Hypothalamus (tissue), 51 donors: Measurements from ENCODE around the gene EPHA3.
A peak's percentile ranks its signal among the peaks of the same experiment; 100 is the strongest.

Experiments used
- DNase-seq, 51 donors: peaks; one replicate each; lab custom pipeline; 2025; lab: John Stamatoyannopoulos, UW

EPHA3 gene

DNA sequence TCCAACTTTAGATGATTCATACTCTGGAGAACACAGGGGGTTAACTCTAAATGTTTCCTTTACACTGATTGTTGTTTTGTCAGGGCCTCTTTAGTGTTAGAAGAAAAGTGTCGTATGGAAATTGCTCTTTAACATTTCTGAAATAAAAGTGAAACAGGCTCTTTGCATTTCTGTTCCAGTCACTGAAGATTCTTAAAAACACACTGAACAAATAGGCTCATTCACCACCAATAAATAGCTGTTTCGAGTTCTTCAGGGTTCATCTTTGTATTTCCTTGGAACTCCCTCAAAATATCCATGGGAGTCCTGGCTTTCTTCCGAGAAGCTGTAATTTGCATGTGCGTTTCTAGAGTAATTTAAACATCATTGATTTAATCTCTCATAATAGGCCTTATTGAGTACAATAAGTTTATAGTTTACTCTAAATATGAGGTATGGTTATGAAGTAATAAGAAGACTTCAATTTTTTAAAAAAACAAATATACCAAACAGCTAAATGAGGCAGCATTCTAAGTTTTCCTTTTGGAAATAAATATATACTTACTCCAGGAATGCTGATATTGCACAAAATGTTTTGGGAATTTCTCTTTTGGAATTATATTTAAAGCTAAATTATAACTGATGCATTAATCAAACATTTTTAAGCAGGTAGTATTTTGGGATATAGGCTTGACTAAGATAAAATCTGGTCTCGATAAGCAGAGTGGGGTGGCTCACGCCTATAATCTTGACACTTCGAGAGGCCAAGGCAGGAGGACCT is 327.4 kb downstream of the EPHA3 start:
- peak in 2 of 51 donors; percentile 7 to 20 for DNase-seq

DNA sequence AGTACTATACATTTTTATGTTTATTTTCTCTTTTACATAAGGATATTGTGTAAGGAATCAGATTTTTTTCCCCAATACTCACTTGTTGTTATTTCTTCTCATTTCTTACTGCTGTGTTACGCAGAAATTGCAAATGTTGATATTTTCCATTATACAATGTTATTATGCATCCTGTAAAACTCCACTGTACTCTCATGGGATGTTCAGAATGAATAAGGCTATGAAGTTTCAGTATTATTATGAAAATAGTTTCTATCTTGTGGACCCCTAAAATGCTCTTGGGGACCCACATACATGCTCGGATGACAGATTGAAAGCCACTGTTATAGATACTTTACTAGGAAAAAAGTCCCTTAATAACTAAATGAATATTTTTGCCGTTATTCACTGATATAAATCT is 329.4 kb downstream of the EPHA3 start:
- DNase-seq = no peak

DNA sequence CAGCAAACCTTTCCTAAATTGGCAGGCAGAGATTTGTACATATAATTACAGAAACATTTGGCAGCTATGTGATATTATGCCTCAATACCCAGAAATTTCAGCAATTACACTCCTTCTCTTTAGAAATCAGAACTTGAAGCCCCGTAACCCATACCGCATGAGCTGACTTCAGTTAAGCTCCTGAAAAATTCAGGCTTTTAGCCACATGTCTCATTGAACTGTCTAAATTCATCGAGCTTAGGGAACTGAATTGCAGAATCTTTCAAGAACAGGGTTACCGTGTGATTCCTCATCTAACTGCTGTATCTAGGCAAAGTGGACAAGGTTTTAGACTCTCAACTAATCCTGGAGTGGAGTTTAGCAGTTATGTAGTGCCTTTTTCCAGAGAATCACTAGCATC is 333.0 kb downstream of the EPHA3 start:
- DNase-seq = no peak

DNA sequence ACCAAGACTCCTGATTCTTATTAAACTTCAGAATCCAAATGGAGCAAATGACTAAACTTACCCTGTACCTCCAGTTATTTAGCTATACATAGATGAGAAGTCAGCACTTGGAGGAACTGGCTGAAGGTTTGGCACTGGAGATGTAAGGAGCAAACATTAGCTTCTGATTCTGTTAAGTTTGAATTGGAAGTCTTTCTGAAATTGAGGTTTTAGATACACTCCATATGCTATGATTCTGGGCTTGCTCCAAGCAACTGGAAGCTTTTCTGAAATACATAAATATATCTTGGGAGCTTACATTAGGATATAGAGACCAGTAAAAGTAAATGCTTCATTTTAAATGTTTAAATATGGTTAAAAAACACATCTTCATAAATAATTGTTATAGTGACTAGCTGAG is 333.7 kb downstream of the EPHA3 start:
- no peak for DNase-seq

DNA sequence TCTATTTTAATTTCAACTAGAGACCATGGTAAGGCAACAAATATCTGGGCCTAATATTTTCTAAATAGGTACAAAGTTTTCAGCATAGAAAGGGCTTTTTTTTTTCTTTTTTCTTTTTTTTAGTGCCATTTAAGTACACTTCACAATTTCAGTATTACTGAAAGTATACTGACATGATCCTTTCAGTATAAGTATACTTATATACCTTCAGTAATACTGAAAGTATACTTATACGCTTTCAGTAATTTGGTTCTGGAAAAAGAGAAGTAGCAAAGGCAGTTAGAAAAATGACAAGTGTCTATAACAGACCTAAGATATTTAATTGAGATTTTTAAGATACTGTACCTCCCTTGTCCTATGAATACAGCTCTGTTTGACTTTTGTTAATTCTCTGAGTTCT is 339.2 kb downstream of the EPHA3 start:
- no peak for DNase-seq

DNA sequence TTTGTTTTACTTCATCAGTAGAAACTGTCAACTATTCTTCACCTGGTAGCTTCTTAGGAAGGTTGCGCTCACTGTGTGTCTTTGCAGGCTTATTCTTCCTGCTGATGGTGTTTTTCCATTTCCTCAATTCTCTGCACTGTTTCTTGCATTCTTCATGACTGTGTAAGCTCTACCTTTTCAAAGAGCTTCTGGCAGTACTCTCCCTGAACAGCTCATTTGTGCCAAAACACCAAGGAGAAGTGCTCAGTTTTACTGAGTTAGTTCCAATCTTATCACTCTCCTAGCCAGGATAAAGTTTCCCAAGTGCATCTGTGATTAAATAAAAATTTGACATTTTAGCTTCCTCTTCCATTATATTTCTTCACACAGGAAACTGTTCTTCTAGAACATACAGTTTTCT is 339.8 kb downstream of the EPHA3 start:
- no peak for DNase-seq

DNA sequence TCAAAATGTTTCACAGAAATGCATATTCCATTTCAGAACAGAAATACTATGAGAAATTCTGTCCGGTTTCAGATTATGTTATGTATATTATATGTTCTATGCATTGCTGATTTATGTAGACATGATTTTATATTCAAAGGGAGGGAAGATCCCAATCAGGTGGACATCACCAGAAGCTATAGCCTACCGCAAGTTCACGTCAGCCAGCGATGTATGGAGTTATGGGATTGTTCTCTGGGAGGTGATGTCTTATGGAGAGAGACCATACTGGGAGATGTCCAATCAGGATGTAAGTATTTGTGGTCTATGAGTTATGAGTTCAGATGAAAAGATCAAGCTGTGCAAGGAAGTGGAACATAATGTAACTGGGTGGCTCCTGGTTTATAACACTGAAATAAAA is 341.7 kb downstream of the EPHA3 start:
- DNase-seq = no peak

DNA sequence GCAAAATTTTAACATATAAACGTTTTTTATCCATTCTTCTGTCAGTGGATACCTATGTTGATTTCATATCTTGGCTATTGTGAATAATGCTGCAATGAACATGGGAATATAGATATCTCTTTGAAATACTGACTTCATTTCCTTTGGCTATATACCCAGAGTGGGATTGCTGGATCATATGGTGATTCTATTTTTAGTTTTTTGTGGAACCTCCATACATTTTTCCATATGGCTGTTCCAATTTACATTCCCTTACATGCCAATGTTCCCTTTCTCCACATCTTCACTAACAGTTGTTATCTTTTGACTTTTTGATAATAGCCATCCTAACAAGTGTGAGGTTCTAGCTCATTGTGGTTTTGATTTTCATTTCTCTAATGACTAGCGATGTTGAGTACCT is 344.6 kb downstream of the EPHA3 start:
- no peak for DNase-seq

DNA sequence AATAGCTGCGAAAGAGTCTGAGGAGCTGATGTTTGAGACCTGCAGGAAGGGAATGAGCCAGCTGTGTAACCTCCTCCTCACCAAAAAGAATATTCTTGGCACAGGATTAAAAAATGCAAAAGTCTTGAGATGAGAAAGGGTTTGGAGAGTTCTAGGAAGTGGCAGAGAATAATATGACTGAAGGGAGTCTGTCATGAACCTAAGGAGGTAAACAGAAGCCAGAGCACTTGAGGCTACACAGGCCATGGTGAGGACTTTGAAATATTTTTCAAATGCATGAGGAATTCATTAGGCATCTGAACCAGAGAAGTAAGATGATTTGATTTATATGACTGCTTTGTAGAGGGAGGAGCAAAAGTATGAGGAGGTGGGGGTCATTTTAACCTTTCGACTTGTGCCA is 347.8 kb downstream of the EPHA3 start:
- DNase-seq = no peak

DNA sequence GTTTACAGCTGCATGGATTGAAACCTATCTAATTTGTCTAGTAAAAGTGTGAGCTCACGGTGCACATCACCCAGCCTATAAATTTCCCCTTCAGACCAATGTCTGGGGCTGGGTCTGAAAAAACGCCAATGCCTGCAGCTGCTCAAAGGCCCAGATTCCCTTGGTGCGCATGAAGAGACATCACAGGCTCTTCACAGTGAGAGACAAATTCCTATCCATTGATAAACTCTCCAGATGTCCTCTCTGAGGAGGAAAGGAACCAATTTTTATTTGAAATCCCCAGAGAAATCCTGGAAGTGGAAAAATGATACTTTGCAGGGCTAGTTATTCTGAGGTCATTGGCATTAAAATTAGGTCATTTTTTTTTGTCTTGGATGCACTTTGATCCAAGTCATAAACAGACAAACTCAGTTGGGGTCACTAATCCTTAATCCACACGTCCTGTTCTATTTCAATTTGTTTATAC is 360.5 kb downstream of the EPHA3 start:
- no peak for DNase-seq

DNA sequence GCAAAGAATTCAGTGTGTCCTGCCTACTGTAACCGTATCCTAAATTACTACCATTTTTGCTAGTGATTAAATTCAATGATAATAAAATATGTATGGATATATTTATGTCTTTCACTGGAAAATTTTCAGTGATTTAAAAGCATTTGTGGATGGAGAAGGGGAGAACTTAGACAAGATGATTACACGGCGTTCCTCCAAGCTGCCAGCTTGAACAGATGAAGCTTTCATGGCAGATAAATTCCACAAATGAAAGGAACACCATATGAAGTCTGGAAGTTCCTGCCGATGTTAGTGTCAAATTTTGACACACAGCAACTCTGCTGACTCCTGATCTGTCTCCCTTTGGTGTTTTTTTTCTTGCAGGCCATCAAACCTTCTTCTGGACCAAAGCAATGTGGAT is 364.7 kb downstream of the EPHA3 start:
- DNase-seq = no peak

DNA sequence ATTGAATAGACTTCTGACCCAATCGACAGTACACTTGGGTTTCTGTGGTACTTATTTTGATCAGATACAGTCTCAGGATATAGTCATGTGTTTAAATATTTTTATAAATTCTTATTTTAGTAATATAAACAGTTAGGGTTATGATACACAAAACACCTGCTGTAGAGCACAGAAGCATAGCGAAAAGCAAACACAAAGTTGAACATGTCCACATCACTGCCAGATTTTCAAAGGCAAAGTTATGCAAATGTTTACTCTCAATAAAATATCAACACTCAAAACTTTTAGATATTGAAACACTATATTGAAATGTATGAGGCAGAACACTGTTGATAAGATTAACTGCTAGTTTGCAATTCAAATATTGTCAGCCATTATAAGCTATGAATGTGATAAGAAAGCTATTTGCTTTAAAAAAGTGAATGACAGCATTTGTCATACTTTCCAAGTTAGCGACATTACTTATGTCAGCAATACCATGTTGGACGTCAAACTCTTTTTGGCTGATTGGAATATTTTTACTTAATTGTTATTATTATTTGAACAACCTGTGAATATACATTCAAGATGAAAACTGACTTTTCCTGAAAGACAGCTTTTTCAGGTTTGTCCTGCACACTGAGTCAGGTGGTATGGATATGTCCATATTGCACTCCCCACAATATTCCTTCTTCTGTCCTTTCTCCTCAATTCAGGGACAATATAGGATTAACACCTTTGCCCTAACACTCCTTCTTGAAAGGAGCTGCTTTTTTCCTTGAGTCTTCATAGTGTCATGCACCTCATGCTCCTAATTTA is 367.1 kb downstream of the EPHA3 start:
- DNase-seq = no peak

DNA sequence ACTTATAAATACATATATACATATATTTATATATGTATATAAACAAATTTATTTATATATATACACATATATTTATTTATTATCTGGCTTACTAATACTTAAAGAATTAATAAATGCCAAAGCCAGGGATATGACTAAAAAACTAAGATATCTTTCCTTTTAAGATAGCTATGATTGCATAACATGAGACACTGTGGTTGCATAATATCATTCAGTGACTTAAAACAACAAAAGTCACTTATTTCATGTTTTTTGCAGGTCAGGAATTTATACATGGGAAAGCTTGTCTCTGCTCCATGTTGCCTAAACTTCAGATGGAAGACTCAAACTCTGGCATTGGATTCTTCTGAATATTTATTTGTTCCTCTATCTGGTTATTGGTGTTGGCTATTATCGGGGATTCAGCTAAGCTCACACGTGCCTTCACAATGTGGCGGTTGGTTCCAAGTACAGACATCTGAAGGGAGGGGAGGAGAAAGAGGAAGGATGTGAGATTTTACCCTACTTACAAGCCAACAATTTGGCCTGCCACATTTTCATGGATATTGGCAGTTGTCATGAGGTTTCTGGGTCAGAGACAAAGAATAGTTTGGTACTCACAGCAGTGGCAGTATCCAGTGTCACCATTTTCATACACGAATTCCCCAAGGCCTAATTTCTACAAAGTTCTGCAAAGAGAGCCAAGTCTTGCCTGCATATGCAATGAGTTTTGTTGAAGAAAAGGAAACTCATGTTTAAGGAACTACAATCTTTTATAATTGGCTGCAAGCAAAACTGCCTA is 381.6 kb downstream of the EPHA3 start:
- DNase-seq = no peak

DNA sequence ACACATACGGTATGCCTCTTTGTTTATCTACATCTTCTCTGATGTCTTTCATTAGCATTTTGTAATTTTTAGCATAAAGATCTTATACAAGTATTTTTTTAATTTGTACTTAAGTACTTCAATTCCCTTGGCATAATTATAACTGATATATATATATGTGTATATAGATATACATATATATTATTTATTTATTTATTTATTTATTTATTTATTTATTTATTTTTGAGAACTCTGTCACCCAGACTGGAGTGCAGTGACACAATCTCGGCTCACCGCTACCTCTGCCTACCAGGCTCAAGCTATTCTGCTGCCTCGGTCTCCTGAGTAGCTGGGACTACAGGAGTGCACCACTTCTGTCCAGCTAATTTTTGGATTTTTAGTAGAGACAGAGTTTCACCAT is 382.7 kb downstream of the EPHA3 start:
- no peak for DNase-seq

DNA sequence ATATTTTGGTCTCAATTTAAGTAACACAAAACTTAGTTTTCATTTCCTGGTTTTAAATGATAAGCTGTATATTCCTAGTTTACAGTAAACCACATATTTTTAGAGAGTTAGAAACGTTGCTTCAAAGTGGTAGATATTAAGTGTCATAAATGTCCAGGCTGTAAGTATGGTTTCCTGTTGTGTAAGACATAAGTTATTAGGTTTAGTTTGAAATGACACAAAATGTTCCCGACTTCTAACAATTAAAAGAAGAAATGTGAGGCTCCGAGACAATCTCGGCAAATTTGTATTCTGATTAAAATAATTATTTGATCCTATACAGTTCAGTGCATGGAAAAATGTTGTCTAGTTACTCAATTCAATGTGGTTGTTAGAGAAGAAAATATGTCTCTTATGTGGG is 387.3 kb downstream of the EPHA3 start:
- DNase-seq = no peak

DNA sequence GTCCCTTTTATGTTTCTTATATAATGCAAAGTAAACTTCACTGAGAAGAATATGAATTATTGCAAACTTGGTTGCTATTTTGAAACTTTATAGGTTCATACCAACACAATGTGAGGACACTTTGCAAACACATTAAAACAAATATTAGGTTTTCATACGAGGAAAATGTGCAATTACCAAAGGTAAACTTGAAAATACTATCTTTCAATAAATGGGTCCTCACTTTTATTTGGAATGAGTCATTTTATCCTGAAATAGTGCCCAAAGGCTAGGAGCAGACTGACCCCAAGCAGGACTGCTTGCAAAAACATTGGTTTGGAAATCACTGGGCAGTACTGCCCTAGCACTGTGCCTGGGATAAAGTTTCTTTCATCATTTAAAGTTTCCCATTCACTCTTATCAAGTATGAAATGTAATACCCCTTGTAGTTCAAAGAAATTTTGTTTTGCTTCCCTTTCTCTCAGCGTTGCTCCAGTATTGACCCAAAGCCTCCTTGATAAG is 396.5 kb downstream of the EPHA3 start:
- no peak for DNase-seq

DNA sequence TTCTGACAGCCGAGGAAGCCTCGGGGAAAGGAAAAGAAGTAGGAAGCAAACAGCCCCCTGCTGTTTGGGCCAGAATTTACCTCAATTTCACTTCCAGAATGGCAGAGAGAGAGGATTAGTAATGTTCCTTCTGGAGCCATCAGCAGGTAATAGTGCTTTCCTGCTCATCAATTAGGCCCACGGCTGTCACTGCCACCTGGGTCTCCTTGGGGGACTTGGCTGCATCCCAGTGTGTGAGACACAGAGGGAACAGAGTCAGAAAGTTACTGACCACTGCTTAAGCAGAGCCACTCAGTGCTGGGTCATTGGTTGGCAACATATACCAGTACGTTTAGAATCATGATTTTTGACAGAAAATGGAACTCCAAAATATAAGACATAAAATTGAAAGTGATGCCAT is 397.0 kb downstream of the EPHA3 start:
- no peak for DNase-seq

DNA sequence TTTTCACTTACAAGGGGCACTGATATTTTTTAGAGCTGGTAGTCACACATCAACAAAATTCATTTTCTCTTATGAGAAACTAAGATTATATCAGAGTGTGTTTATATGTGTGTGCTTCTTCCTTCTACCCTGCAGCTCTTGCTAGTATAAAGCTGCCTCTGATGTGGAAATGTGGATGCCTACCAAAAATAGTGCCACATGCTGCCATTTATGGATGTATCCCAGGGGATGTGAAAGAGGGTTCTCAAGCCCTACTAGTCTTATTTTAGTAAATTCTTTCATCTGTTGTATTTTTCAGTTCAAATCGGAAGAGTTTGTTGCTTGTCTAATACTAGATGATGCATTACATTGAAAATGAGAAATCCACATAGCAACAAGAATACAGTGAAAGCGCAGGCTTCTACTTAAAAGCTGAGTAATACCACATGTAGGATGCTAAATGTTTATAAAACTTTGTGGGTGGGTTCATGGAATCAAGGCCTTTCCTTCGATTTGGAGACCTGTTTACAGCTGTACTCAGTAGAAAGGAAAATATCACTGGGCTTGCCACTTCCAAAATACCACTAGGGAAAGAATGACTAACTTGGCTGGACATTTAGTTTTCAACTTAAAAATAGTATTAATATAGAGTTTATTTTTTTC is 399.2 kb downstream of the EPHA3 start:
- no peak for DNase-seq

DNA sequence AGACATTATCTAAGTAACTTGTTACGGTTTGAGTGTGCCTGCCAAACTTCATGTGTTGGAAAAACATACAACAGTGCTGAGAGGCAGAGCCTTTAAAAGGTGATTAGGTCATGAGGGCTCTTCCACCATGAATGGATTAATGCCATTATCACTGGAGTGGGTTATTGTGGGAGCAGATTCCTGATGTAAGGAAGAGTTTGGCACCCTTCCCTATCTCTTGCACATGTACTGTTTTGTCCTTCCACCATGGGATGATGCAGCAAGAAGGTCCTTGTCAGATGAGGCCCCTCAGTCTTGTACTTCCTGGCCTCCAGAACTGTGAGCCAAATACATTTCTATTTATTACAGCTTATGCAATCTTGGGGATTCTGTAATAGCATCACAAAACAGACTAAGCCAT is 413.9 kb downstream of the EPHA3 start:
- no peak for DNase-seq

DNA sequence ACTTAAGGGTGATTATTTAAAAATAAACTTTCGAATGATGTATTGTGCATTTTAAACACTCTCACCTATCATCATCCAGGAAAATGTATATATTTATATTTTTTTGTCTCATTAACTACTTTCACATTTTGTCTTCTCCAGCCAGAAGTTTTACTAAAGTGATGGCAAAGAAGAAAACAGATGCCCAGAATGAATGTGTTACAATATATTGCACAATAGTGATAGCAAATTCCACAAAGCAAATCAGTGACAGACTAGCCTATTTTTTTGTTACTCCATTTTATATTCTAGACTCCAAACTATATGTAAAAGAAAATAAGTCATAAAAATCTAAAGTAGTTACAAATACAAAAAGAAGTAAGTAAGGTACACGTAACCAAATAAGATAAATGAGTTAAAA is 414.7 kb downstream of the EPHA3 start:
- DNase-seq = no peak

DNA sequence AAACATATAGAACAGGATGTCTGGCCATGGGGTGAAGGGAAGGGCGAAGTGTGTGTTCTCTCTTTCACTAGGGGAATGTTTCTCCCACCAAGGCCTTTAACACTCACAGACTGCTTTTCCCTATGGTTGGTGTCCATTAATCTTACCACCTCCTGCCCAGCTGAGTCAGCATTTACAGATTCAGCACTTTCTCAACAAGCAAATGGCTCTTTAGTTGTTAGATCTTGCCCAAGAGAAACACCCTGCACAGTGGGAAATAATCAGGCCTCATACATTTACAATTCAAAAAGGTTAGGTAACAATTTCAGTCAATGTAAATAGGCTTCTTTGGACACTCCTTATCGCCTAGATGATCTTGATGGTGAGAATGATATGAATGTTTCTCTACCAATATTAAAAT is 418.2 kb downstream of the EPHA3 start:
- DNase-seq = no peak
